ENCODE results near the gene CARD16.
"Not testable (repeated sequence)": the region's sequence is repeated elsewhere in the genome, so short reads cannot be mapped to it uniquely, and the experiment has no call there.

CARD16 gene

GRCh38 chr11:105049481-105049880 is 4.3 kb upstream of the CARD16 start:
- no peak for DNase-seq (ENCODE audit: low read depth)

DNA sequence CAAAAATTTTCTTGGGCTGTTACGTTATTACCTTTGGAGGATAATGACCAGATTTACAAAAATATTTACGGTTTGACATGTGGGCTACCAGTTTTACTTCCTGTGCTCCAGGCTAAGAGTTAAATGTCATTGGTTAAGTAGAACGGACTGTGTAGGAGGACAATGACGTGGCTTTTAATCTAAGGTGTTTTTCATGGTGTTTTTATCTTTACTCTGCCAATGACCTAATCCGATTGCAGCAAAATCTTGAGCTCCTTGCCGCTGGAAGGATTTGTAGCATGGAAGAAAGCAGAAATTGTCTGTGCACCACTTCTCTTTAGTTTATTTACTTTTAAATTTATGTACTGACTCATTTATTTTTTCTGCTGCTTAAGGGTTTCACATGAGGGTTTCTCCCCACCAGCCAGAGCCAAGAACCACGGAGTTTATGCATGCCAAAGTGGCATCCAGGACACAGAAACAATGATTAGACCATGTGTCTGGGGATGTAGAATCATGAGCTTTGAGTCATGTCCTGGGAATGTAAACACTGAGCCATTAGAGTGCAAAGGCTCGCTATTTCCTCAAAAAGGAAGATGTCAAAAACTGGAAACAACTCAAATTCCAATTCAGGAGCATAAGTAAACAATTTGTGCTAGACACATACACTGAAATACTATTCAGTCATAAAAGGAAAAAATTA is 1.9 kb upstream of the CARD16 start:
- DNase-seq (ENCODE audit: low read depth): no peak

- DNase-seq (ENCODE audit: low read depth): no peak
Measured at GRCh38 chr11:105045676-105046296, 651 bp upstream of the CARD16 start.

DNA sequence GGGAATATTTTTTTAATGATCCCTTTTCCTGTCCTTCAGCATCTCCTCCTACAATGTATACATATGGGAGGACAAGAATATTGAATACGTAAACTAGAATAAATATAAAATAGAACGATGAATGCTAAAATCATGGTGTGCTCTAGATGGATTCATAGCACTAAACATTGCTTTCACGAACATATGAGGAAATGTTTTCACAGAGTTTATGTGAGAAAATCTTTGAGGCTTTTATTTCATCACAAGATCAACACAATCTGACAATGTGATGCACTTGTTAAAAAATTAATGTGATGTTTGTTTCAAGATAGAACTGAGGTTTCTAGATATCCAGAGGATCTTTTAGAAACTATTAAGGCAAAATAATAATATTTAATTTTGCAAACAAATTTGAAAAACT is 3.0 kb downstream of the CARD16 start:
- DNase-seq (ENCODE audit: low read depth): no peak

DNA sequence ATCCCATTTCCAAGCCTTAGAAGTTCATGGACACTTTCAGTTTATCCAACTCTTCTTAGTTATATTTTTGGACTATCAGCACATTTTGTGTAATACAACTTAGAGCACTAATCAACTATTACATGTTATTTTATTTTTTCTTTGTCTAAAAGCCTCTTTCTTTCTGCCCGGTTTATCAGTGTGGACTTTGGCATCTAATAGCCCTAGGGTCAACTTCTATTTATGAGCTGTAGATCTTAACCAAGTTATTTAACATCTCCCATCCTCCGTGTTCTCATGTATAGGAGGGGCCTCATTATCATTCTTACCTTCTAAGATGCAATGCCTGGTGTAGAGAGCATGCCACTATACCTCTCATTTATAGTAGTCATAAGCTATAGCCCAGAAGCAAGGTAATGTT is 4.4 kb downstream of the CARD16 start:
- DNase-seq (ENCODE audit: low read depth): no peak

- DNase-seq (ENCODE audit: low read depth): no peak
Measured at GRCh38 chr11:105034813-105035620, 10.1 kb downstream of the CARD16 start, which contains the start of gene CASP1. Gene CASP1 (minus strand): TSS chr11:105035144. CDS start chr11:105035113, 31 bp downstream.

- DNase-seq (ENCODE audit: low read depth): not testable (repeated sequence)
Measured at GRCh38 chr11:105034388-105034787, 10.7 kb downstream of the CARD16 start.

- DNase-seq (ENCODE audit: low read depth): no peak
Measured at GRCh38 chr11:105033781-105034180, 11.4 kb downstream of the CARD16 start.

DNA sequence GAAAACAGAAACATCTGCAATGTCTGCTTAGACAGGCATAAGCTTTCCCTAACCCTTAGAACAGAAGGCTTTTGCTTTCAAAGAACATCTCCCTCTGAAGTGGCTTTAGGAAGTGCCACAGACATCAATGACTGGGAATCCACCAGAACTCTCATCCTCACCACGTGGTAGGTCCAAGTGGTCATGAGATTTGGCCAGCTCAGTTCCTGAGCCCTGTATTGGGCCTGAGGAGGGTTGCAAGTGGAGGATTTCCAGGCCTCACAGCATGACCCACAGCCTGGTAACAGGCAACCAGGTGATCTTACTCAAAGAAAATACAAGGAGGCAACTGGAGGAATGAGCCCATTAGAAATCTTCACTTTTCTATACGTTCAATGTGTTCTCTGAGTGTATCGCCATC is 11.8 kb downstream of the CARD16 start:
- DNase-seq (ENCODE audit: low read depth): no peak

DNA sequence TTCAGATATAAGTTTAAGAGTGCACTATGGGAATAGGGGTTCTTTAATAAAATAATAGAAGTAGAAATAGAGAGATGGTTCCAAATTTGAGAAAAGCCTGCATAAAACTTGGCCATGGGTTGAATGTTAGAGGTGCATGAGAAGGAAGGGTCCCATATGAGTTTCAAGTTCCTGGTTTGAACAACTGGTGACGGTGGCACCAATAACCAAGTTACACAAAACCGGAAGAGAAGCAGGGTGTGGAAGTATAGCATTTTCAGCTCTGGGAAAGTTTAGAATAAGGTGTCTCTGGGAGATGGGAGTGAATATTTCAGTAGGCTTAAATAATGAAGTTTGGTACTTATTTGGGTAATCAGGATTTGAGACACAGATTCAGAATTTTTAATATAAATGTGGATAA is 12.6 kb downstream of the CARD16 start:
- no peak for DNase-seq (ENCODE audit: low read depth)

- no peak for DNase-seq (ENCODE audit: low read depth)
Measured at GRCh38 chr11:105027678-105028077, 17.5 kb downstream of the CARD16 start.

DNA sequence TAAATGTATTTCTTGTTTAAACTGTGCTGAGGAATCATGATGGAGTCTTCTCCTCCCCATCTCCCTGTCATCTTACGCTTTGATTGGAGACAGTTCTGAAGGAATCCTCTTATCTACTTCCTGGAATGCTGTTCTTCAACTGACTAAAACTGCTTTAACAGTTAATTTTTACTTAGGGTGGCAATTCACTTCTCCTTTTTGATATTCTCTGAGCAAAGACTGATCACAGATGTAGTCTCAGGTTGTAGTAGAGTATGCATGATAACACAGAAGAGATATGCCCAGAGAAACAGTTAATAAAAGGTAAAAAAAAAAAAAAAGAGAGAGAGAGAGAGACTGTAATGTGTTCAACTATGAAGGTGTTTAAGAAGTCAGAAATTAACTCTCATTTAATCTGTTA is 20.7 kb downstream of the CARD16 start:
- DNase-seq (ENCODE audit: low read depth): no peak

GRCh38 chr11:105023003-105023402 is 22.1 kb downstream of the CARD16 start, which contains the start of gene CASP5:
Gene CASP5 (minus strand): TSS chr11:105023168. CDS start chr11:105023136, 32 bp downstream.
- no peak for DNase-seq (ENCODE audit: low read depth)

DNA sequence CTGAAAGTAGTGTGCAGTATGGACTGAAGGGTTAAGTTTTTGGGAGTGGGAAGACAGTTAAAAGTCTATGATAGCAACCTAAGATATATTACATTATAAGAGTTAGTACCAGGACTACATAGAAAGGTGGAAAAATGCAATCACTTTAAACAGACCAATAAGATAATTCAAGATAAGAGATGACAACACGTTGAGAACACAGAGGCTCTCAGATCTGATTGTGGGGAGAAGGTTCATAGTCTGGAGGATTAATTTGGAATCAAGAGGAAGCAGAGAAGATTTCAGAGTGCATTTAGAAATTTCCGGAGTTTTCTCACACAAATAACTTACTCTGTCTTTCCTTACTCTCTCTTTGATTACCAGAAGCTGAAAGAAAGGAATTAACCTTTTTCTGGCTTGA is 22.6 kb downstream of the CARD16 start:
- no peak for DNase-seq (ENCODE audit: low read depth)

DNA sequence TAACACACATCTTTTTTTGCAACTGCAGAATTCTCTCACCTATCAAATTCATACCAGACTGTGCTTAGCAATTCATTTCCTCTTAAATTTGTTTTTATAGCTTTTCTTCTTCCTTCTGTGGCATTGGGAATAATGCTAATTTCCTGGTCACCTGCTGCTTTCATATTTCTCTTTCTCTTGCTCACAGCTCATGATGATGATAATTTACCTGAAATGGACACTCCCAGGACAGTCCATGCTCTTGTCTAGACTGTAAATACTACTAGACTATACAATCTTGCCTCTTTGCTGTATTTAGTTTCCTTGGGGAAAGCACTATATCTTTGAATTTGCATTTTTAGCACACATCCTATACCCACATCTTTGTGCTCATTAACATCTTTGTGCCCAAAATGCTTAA is 37.7 kb downstream of the CARD16 start:
- DNase-seq (ENCODE audit: low read depth): no peak

- DNase-seq (ENCODE audit: low read depth): no peak
Measured at GRCh38 chr11:105005451-105005845, 39.7 kb downstream of the CARD16 start.

DNA sequence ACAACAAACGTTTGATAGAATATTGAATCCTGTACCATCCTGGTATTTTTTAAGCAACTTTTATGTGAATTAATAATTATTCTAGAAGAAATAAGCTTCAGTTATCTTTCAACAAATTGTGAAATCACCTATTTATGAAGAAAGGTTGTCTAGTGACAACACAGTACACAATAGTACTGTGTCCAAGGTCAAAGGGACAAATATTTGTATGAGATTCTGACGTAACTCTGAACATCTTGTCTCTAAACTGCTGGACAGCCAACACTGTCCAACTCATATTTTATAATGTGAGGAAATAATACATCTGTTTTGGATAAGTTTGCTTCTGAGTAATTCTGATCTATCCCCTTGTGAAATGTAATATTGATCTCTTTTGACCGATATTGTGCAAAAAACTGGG is 41.1 kb downstream of the CARD16 start:
- DNase-seq (ENCODE audit: low read depth): no peak

DNA sequence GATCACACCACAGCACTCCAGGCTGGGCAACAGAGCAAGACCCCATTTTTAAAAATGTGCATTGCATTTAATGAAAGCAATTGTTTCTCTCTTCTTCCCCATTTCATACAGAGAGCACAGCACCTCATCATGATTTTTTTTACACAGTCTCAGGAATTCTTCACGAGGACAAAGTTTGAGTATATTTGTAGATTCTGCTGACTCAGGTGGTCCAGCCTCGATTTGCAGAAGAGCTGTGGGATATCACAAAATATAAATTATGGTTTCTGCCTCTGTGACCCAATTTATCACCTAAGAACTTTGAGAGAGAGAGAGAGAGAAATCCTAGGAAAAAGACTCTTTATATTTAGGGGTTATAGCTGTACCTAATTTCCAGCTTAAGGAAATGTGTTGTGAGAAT is 42.0 kb downstream of the CARD16 start:
- no peak for DNase-seq (ENCODE audit: low read depth)

- DNase-seq (ENCODE audit: low read depth): peak; percentile 3
Measured at GRCh38 chr11:105000797-105001196, 44.3 kb downstream of the CARD16 start.

DNA sequence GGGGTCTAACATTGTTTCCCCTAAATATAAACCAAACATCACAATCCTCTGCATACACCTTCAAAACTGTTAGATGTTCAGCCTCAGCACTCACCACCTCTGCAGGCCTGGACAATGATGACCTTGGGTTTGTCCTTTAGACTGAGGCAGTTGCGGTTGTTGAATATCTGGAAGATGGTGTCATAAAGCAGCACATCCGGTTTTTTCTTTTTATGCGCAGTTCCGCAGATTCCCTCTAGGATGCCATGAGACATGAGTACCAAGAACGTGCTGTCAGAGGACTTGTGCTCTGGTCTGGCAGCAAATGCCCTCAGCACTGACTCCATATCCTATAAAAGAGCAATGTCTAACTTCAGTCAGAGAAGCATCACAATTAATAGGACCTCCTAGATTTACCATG is 45.0 kb downstream of the CARD16 start:
- no peak for DNase-seq (ENCODE audit: low read depth)

DNA sequence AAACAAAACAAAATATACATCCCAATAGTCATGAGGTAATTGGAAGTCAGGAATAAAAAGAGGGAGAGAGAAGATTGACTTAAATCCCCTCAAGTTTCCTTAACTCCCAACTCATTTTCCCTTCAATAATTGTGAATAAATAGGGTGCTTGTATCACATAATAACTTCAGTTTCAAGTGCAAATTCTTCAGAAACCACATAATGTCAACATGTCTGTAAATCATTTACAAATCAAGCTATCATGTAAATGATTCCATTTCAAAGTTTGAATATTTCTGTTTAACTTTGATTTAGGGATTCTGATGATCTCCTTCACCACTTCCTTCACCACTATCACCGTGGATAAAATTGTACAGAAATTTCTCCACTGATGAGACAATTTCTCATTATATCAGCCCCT is 45.4 kb downstream of the CARD16 start:
- DNase-seq (ENCODE audit: low read depth): no peak

DNA sequence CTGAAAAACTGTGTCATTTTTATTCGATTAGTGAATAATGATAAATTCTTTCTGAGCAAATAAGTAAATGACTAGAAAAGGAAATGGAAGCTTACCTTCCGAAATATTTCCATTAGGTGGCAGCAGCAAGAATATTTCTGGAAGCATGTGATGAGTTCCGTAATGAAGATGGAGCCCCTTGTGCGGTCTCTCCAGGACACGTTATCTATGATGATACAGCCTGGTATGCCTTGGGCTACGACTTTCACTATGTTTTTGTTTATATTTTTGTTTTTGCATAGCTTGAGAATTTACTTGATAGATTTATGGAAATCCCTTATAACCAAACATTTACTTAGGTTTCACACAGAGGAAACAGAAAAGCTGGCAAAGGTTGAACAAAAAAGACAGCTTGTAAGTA is 47.8 kb downstream of the CARD16 start:
- DNase-seq (ENCODE audit: low read depth): no peak

DNA sequence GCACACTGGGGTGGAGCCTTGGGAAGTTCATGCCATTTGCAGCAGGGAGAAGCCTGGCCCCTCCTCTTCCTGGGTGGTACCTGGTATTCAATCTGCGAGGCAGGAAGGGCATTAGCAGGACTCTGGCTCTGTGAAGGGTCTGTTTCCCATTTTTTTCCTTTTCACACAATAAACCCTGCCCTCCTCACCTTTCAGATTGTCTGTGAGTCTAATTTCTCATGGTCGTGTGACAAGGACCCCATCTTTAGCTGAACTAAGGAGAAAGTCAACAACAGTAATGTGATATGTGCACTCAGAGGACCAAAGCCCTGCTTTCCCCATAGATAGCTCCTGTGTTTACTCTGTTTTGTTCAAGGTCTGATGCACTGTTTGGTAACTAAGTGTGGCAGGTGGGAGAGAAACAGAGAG is 50.1 kb downstream of the CARD16 start:
- no peak for DNase-seq (ENCODE audit: low read depth)

All from T follicular helper cell (primary cell).